Mesodermal cell (in vitro differentiated cells): Measurements from ENCODE around the gene NUMA1.

ENCODE experiments used
- H3K27ac ChIP-seq: 2 replicates; pipeline ENCODE4 v1.7.0; 2013; ENCODE audit warnings: mild to moderate bottlenecking, low read depth, low read length, moderate library complexity; ENCODE audit not compliant: severe bottlenecking
- H3K36me3 ChIP-seq: 2 replicates; pipeline ENCODE4 v1.7.1; 2013; ENCODE audit warnings: mild to moderate bottlenecking, low read length, moderate library complexity; ENCODE audit not compliant: control insufficient read depth, insufficient read depth
- H3K4me1 ChIP-seq: one replicate; pipeline ENCODE4 v1.7.1; 2013; ENCODE audit warnings: mild to moderate bottlenecking, low read length; ENCODE audit not compliant: insufficient read depth, control insufficient read depth, poor library complexity, severe bottlenecking
- H3K4me3 ChIP-seq: 2 replicates; pipeline ENCODE4 v1.7.0; 2013; ENCODE audit warnings: low read length, control low read depth, mild to moderate bottlenecking; ENCODE audit not compliant: insufficient read depth, poor library complexity, severe bottlenecking; ENCODE audit errors: extremely low read depth
- H3K9me3 ChIP-seq: 2 replicates; pipeline ENCODE4 v1.7.1; 2013; ENCODE audit warnings: mild to moderate bottlenecking, low read length, moderate library complexity; ENCODE audit not compliant: control insufficient read depth
- WGBS, 2 experiments: methylation state at CpG; one replicate each; pipeline ENCODE4 v1.1.5; 2013; ENCODE audit warnings: missing lambda C conversion rate in 2 of 2; ENCODE audit not compliant: insufficient coverage in 2 of 2; 5-methylcytosine and 5-hydroxymethylcytosine counted together

Gene NUMA1

GRCh38 chr11:72102162-72102561 is 21.8 kb upstream of the NUMA1 start:
- Histone ChIP-seq H3K4me1 (peaks cover 9% of the 10 kb centered on the region), H3K36me3 (peaks cover 48% of the 10 kb centered on the region), H3K4me3 (peak overlapping the region; percentile 92), H3K9me3 (no peaks in the 10 kb centered on the region), H3K27ac (peak overlapping the region; percentile 93)
- WGBS, 2 experiments: 64 to 70% methylated on average over 3 of the region's 4 CpGs

- H3K4me3 ChIP-seq: no peak overlapping the region
- H3K36me3 ChIP-seq: peaks cover 61% of the 10 kb centered on the region
- WGBS, 2 experiments: 83 to 92% methylated on average over 1 of the region's 1 CpG
- peaks cover 9% of the 10 kb centered on the region for H3K4me1 ChIP-seq
- no peak overlapping the region for H3K27ac ChIP-seq
- no peaks in the 10 kb centered on the region for H3K9me3 ChIP-seq
Observed at GRCh38 chr11:72100462-72100861, 20.1 kb upstream of the NUMA1 start.

GRCh38 chr11:72100009-72100408 is 19.7 kb upstream of the NUMA1 start:
- 97 to 100% methylated on average over 3 of the region's 3 CpGs for WGBS, 2 experiments
- Histone ChIP-seq H3K36me3 (peaks cover 66% of the 10 kb centered on the region), H3K4me3 (no peak overlapping the region)

GRCh38 chr11:72098741-72099140 is 18.4 kb upstream of the NUMA1 start:
- Histone ChIP-seq H3K36me3 (peaks cover 76% of the 10 kb centered on the region), H3K4me1 (peaks cover 9% of the 10 kb centered on the region), H3K27ac (no peak overlapping the region), H3K9me3 (no peaks in the 10 kb centered on the region), H3K4me3 (no peak overlapping the region)
- 94 to 100% methylated on average over 3 of the region's 3 CpGs for WGBS, 2 experiments

More at GRCh38 chr11:72100009-72100408, 19.7 kb upstream of the NUMA1 start:
- peaks cover 9% of the 10 kb centered on the region for H3K4me1 ChIP-seq
- H3K27ac ChIP-seq: no peak overlapping the region
- H3K9me3 ChIP-seq: no peaks in the 10 kb centered on the region

- Histone ChIP-seq H3K9me3 (no peaks in the 10 kb centered on the region), H3K4me3 (no peak overlapping the region), H3K4me1 (peaks cover 11% of the 10 kb centered on the region), H3K27ac (peak overlapping the region; percentile 11), H3K36me3 (peaks cover 52% of the 10 kb centered on the region)
- 67% methylated on average over 1 of the region's 4 CpGs; no CpG with 5 or more reads in 1 of the 2 experiments for WGBS, 2 experiments
Observed at GRCh38 chr11:72091292-72091691, 10.9 kb upstream of the NUMA1 start.

GRCh38 chr11:72088076-72088808 is 7.9 kb upstream of the NUMA1 start:
- 93 to 100% methylated on average over 2 to 4 of the region's 4 CpGs for WGBS, 2 experiments
- peaks cover 27% of the 10 kb centered on the region for H3K36me3 ChIP-seq
- no peak overlapping the region for H3K27ac ChIP-seq
- H3K9me3 ChIP-seq: no peaks in the 10 kb centered on the region
- no peak overlapping the region for H3K4me3 ChIP-seq
- peaks cover 11% of the 10 kb centered on the region for H3K4me1 ChIP-seq

GRCh38 chr11:72085621-72086351 is 5.4 kb upstream of the NUMA1 start:
- Histone ChIP-seq H3K9me3 (no peaks in the 10 kb centered on the region), H3K27ac (no peak overlapping the region), H3K4me3 (no peak overlapping the region), H3K4me1 (peaks cover 11% of the 10 kb centered on the region), H3K36me3 (peaks cover 25% of the 10 kb centered on the region)
- 93% methylated on average over 2 of the region's 3 CpGs; no CpG with 5 or more reads in 1 of the 2 experiments for WGBS, 2 experiments

- Histone ChIP-seq H3K36me3 (peaks cover 17% of the 10 kb centered on the region), H3K27ac (no peak overlapping the region), H3K9me3 (no peaks in the 10 kb centered on the region), H3K4me3 (no peak overlapping the region), H3K4me1 (peaks cover 7% of the 10 kb centered on the region)
- no CpG with 5 or more reads among the region's 1 CpG for WGBS, 2 experiments
Observed at GRCh38 chr11:72084965-72085364, 4.6 kb upstream of the NUMA1 start.

GRCh38 chr11:72084076-72084475 is 3.7 kb upstream of the NUMA1 start:
- 87 to 100% methylated on average over 1 to 3 of the region's 4 CpGs for WGBS, 2 experiments
- Histone ChIP-seq H3K36me3 (peaks cover 9% of the 10 kb centered on the region), H3K4me1 (no peaks in the 10 kb centered on the region), H3K27ac (no peak overlapping the region), H3K9me3 (no peaks in the 10 kb centered on the region), H3K4me3 (no peak overlapping the region)

- H3K4me1 ChIP-seq: peaks cover 3% of the 10 kb centered on the region
- H3K36me3 ChIP-seq: peaks cover 4% of the 10 kb centered on the region
- H3K9me3 ChIP-seq: no peaks in the 10 kb centered on the region
- no CpG with 5 or more reads among the region's 2 CpGs for WGBS, 2 experiments
- H3K4me3 ChIP-seq: no peak overlapping the region
- H3K27ac ChIP-seq: no peak overlapping the region
Observed at GRCh38 chr11:72083414-72083813, 3.1 kb upstream of the NUMA1 start.
